GM12891 (cell line): Measurements from ENCODE around the gene SAYSD1.

ENCODE experiments used
- POLR2A ChIP-seq: IDR thresholded peaks from 2 replicates; pipeline ENCODE4 v1.6.1; 2011; ENCODE audit warnings: low read depth, low read length, control low read depth
- POLR2AphosphoS5 ChIP-seq: IDR thresholded peaks from 2 replicates; pipeline ENCODE4 v1.6.1; 2011; ENCODE audit warnings: low read depth, low read length, control low read depth
- TAF1 ChIP-seq: IDR thresholded peaks from 2 replicates; pipeline ENCODE4 v1.6.1; 2011; ENCODE audit warnings: low read depth, low read length, control low read depth

DNA sequence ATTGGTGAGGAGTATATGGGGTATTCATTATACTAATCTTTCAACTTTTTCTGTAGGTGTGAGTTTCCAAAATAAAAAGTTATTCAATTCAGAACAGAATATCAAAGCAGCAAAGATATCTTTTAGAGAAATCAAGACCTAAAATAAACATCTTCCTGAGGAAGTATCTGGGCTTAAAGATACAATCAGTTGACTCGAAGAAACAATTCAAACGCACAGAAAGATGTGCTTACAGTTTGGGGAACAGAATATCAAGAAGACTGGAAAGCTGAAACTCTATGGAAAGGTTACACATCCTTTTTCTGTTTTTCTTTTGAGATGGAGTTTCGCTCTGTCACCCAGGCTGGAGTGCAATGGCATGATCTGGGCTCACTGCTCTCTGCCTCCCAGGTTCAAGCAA is 36.2 kb upstream of the SAYSD1 start:
- TF ChIP-seq TAF1, result no peak
- no peak for TF ChIP-seq POLR2A
- TF ChIP-seq POLR2AphosphoS5, result no peak
